ENCODE results near the gene SULT4A1. TPM values are rescaled to one million over a fixed set of nuclear protein-coding genes. Genes with fewer than 3 reads are reported as not detected.

Gene SULT4A1
- total RNA-seq, 1 donor = not detected

- peak; percentile 35 for TF ChIP-seq CTCF (IDR thresholded peaks at IDR 0.05; ENCODE audit: insufficient read depth, low read length)
- no peak overlapping the region for H3K4me3 ChIP-seq (ENCODE audit: low read depth, low read length)
- DNase-seq (ENCODE audit: low read depth) = peak; percentile 94
Measured at GRCh38 chr22:43828998-43829782, 33.1 kb downstream of the SULT4A1 start.

DNA sequence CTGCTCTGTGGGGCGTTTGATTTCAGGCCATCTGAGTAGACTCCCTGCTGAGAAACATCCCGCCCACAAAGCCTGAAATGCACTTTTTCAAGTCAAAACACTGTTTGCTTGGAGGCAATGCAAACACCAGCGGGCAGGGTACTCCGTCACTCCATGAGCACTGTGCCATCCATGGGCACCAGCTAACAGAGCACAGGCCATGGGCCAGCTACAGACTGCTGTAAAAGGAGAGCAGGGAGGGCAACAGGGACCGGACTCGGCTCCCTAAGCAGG is 33.7 kb downstream of the SULT4A1 start:
- no peak for DNase-seq (ENCODE audit: low read depth)
- TF ChIP-seq CTCF (IDR thresholded peaks at IDR 0.05; ENCODE audit: insufficient read depth, low read length) = no peak
- no peak overlapping the region for H3K4me3 ChIP-seq (ENCODE audit: low read depth, low read length)

GRCh38 chr22:43827926-43828724 is 34.2 kb downstream of the SULT4A1 start:
- no peak for DNase-seq (ENCODE audit: low read depth)
- no peak for TF ChIP-seq CTCF (IDR thresholded peaks at IDR 0.05; ENCODE audit: insufficient read depth, low read length)

DNA sequence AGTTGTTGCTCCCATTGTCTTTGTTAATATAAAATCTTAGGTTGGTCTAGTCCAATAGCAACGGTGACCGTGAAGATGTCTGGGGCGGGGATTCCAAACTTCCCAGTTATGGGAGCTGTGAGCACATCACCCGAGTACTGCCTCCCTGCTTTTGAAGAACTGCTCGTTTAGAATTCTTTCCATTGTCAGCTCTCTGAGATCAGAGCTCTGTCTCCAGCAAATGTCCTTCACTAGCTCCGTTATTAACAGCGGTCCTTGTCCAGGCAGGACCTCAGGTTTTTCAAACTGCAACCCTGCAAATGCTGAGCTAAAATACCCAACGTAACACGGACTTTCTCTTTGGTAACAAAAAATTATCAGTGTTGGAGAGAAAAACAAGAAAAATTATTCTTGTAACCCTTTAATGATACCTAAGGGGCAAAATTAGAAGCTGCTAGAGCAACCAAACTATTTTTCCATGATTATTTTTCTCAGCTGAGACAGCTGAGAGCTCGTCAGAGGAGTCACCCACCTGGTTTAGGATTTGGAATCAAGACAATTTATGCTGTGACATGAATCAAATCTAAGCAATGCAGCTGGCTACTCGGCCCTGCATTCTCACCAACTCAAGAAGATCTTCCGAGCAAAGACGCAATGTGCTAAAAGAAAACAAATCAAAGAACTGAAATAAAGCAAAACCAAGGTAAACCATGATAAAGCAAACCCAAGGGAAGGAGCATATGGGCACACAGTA is 35.1 kb downstream of the SULT4A1 start:
- DNase-seq (ENCODE audit: low read depth) = no peak
- H3K4me3 ChIP-seq (ENCODE audit: low read depth, low read length) = peak overlapping the region; percentile 41
- no peak for TF ChIP-seq CTCF (IDR thresholded peaks at IDR 0.05; ENCODE audit: insufficient read depth, low read length)

More at GRCh38 chr22:43827926-43828724, 34.2 kb downstream of the SULT4A1 start:
- no peak overlapping the region for H3K4me3 ChIP-seq (ENCODE audit: low read depth, low read length)

DNA sequence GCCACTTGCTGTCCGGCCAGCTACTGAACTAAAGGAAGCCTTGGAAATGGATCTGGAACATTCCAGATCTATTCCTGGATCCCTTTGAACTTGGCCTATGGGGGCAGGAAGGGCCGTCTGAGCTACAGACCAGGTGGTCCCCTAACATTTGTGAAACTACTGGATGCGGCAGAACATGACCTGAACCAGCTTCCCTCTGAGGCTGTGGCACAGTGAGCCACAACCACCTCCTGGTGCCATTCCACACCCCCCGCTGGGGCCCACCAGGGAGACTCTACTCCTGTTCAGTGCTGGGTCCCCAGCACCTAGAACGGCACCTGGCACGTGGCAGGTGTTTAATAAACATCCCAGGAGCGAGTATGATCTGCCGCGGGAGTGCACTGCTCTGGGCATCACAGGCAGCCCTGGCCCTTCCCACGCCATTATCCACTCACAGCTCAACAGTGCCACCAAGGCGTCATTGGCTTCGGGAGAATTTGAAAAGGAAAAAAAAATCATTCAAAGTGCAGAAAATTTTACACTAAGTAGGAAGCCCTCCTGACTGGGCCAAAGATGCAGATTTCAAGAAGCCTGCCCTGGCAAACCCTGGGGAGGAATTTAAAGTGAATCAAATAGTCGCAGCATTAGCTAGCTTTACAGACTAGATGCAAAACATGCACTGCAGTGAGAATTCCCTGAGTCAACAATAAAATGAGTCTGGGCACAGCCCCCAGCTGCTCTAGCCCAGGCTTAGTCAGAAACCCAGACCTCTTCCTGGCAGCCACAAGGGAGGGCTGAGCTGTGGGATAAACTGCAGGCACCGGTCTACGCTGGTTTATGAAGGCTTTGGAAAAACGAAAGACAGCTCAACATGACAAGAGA is 35.9 kb downstream of the SULT4A1 start:
- TF ChIP-seq CTCF (IDR thresholded peaks at IDR 0.05; ENCODE audit: insufficient read depth, low read length) = peak; percentile 45
- DNase-seq (ENCODE audit: low read depth) = peak; percentile 86
- H3K4me3 ChIP-seq (ENCODE audit: low read depth, low read length) = peak overlapping the region; percentile 41

DNA sequence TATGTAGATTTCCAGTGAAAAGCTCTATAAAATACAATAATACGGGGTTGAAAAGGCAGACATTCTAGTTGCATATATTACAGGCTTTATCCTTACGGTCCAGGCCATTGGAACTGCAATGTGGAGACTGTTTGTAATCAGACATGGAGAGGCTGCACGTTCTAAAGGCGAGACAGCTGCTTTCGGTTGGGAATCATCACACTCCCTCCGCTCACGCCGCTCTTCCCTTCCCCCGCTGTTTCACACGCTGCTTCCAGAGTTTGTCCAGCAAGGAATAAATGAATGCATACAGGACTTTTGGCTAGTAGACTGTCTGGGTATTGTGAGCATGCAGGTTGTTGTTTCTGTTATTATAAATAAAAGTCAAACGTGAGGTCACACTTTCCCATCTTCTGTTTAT is 36.7 kb downstream of the SULT4A1 start:
- DNase-seq (ENCODE audit: low read depth) = no peak
- TF ChIP-seq CTCF (IDR thresholded peaks at IDR 0.05; ENCODE audit: insufficient read depth, low read length) = no peak
- no peak overlapping the region for H3K4me3 ChIP-seq (ENCODE audit: low read depth, low read length)
